GF-D8 (cell line): ENCODE data around the gene LSM14B.
"Not testable (repeated sequence)": the region's sequence is repeated elsewhere in the genome, so short reads cannot be mapped to it uniquely, and the experiment has no call there.

Source experiments
- DNase-seq: peaks from one replicate; lab custom pipeline; 2025; lab: John Stamatoyannopoulos, UW

Gene LSM14B

DNA sequence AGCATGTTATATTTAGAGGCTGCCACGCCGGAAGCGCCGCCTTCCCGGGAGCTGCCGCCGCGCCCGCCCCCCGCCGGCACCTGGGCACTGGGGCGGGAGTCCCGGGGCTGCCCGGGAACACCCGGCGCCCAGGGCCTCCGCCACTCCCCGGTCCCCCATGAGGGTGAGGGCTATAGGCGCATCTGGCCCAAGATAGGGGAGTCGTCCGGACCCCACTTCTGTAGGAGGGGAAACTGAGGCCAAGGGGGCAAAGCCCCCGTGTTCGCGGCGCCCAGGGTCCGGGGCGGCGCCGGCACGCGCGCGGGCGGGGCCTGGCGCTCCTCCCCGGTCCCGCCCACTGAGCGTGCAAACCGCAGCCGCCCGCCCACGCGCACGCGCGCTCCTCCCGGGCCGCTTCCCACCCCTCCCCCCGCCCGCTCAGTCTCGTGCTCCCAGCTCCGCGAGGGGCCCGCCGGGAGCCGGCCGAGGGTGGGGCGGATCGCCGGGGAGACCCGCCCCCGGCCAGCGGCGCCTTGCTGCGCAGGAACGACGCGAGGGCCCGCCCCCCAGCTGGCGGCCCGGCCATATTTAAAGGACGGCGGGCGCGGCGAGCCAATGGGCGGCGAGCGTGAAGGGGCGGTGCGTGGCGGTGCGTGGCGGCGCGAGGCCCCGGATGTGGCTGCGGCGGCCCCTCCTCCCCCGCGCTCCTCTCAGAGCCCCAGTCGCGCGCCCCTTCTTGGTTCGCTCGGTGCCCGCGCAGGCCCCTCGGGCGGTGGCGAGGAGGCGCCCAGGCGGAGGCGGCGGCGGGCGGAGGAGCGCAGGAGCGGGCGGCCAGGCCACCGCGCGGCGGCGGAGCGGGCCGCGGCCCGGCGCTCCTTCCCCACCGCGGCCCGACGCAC, at the start of gene LSM14B:
LSM14B (plus strand) TSS at position 700 of the 878 bp plus-strand sequence. CDS start 192 bp downstream, outside the sequence.
- peak; percentile 87 for DNase-seq

DNA sequence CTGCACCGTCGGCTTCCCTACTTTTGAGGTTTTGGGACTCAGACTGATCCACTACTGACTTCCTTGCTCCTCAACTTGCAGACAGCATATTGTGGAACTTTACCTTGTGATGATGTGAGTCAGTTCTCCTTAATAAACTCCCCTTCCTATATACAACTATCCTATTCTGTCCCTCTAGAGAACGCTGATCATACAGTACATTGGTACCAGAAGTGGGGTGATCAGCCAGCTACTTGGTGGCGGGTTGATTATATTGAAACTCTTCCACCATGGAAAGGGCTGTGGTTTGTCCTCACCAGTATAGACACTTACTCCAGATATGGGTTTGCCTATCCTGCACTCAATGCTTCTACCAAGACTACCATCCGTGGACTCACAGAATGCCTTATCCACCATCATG, 49.0 kb upstream of the LSM14B start:
- DNase-seq: no peak

DNA sequence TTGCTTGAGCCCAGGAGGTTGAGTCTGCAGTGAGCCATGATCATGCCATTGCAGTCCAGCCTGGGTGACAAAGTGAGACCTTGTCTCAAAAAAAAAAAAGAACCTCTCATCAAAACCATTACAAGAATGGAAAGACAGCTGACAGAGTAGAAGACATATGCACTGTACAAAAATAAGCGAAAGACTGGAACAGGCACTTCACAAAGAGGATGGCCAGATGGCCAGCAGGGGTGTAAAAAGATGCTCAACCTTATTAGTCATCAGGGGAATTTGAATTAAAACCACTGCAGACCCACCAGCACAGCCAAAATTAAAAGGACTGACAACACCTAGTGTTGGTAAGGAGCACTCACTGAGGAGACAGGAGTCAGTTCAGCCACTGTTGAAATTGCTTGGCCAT, 43.1 kb upstream of the LSM14B start:
- DNase-seq: no peak

DNA sequence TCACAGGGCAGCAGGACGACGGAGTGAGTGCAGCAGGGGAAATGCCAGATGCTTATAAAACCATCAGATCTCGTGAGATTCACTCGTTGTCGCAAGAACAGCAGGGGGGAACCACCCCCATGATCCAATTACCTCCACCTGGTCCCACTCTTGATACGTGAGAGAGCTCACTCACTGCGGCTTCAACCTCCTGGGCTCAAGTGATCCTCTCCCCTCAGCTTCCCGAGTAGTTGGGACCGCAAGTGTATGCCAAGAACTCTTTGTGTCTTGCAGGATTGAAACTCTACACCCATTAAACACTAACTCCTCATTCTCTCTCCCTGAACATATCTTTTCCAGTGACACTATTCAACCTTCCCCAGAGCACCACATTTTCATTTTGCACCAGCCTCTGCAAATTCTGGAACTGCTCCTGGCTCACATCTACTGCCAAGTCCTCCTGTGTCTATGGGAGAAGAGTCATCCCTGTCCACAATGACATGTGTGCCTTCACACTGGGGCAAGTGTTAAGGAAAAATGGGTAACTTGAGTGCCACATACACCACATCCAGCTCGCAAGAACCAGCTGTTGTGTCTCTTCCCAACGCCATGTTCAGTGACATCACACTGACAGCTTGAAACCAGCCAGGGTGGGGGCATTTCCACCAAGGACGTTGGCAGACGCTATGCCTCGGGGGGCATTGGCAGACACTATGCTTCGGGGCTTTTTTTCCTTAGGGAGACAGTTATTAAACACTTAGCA, 41.9 kb upstream of the LSM14B start:
- DNase-seq: no peak

DNA sequence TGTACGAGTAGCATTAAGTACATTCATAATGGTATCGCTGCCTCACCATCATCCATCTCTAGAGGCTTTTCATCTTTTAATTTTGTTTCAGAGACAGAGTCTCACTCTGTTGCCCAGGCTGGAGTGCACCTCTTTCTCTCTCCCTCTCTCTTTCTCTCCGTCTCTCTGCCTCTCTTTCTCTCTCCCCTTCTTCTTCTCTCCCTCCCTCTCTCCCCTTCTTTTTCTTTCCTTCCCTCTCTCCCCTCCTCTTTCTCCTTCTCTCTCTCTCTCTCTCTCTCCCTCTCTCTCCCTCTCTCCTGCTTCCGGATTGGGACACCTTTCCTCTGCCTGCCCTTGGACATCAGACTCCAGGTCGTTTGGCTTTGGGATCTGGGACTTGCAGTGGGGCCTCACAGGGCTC, 39.0 kb upstream of the LSM14B start:
- no peak for DNase-seq

DNA sequence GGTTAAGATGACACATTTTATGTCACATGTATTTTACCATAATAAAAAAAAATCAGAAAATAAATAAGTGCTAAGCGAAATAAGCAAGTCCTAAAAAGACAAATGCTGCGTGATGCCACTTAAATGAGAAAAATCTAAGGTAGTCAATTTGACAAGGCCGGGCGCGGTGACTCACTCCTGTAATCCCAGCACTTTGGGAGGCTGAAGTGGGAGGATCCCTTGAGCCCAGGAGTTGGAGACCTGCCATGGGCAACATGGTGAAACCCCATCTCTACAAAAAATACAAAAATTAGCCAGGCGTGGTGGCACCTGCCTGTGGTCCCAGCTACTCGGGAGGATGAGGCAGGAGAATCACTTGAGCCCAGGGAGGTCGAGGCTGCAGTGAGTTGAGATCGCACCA, 38.1 kb upstream of the LSM14B start:
- DNase-seq: not testable (repeated sequence)

DNA sequence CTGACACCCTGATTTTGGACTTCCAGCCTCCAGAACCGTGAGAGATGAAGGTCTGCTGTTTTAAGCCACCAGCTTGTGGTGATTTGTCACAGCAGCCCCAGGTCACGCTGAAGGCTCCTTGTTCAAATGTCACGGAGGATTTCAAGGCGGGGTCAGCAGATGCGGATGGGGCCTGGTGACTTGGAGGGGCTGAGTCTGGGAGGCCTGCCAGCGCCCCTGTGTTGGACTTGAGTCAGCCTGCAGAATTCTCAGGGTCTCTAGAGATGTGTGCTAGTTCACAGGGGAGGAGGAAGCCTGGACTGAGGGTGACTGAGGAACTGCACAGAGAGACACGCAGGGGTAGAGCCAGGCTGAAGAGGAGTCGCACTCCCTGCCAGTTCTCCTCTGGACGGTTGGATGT, 37.1 kb upstream of the LSM14B start:
- DNase-seq: no peak

DNA sequence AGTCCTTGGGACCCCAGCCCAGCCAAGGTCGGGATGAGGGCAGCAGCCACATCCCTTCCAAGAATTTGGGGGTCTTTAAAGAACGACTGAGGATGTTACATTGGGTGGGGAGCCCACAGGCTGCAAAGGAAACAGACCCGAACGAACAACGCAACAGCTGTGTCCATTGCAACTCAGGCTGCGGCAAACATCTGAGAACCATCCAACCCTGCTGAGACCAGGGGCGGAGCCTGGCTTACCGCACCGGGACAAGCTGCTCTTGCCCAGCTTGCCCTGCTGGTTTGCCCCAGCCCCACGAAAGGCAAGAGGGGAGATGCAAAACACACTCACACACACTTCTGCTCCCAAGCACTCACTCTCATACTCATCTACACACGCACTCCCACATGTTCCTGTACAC, 35.0 kb upstream of the LSM14B start:
- DNase-seq: no peak

DNA sequence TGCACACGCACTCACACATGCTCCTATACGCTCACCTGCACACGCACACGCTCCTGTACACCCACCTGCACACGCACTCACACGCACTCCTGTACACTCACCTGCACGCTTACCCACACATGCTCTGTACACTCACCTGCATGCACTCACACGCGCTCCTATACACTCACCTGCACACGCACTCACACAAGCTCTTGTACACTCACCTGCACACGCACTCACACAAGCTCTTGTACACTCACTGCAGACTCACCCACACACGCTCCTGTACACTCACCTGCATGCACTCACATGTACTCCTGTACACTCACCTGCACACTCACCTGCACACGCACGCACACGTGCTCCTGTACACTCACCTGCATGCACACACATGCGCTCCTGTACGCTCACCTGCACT, 34.6 kb upstream of the LSM14B start:
- no peak for DNase-seq

DNA sequence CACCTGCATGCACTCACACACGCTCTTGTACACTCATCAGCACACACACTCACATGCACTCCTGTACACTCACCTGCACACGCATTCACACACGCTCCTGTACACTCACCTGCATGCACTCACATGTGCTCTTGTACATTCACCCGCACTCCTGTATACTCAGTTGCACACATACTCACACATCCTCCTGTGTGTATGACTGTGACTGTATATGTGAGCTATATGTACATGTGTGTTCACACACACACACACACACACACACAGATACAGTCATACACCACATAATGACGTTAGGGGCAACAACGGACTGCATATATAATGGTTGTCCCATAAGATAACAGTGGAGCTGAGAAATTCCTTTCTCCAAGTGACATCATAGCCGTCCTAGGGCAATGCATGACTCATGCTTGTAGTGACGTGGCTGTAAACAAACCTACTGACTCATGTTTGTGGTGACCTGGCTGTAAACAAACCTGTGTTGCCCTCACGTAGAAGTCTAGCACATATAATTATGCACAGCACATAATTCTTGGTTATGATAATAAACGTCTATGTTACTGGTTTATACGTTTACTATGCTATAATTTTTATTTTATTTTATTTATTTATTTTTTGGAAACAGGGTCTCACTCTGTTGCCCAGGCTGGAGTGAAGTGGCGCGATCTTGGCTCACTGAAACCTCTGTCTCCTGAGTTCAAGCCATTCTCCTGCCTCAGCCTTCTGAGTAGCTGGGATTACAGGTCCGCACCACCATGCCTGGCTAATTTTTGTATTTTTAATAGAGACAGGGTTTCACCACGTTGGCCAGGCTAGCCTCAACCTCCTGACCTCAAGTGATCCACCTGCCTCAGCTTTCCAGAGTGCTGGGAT, 33.8 kb upstream of the LSM14B start:
- no peak for DNase-seq

DNA sequence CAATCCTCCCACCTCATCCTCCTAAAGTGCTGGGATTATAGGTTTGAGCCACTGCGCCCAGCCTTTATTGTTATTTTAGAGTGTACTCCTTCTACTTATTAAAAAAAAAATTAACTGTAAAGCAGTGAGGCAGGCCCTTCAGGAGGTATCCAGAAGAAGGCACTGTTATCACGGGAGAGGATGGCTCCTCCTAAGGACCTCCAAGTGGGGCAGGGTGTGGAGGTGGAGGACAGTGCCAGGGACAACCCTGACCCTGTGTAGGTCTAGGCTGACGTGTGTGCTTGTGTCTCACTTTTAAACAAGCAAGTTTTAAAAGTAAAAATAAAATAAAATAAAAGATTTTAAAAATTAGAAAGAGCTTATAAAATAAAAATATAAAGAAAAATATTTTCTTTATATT, 32.9 kb upstream of the LSM14B start:
- DNase-seq: no peak

DNA sequence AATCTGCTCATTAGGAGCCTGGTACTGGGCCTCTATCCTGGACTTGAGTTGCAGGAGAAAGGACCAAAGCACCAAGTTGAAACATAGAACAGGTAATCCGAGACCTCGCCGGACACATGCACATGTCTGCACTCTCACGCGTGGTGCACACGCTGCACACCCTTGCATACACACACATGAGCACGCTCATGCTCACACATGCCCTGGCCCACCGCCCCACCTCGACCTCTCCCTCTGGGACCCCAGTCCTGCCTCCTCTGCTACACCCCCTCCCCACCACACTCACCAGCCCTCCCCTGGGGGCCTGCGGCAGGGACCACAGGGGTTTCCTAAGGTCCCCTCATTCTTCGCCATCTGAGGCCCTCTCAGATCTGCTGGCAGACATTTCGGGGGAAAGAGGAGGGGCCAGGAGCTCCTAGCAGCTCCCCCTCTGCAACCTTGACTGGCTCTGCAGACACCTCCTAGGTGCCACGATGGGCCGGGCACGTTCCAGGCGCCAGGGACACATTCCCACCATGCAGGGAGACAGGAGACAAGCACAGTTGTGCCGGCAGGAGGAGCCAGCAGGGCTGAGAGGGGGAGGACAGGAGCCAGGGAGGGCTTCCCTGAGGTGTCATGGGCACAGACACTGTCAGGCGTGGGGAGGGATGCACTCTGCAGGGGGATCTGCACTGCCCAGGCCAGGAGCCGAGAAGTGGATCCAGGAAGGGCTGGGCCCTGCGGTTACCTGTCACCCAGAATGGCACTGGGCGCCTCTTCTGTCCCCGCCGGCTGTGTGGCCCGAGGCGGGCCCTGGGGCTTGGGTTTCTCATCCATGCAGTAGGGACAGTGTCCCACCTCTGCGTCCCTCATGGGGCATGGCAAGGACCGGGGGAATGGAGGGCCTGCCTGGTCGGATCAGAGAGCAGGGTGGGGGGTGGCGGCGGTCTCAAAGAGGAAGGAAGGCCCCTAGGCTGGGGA, 25.6 kb upstream of the LSM14B start:
- DNase-seq: no peak

DNA sequence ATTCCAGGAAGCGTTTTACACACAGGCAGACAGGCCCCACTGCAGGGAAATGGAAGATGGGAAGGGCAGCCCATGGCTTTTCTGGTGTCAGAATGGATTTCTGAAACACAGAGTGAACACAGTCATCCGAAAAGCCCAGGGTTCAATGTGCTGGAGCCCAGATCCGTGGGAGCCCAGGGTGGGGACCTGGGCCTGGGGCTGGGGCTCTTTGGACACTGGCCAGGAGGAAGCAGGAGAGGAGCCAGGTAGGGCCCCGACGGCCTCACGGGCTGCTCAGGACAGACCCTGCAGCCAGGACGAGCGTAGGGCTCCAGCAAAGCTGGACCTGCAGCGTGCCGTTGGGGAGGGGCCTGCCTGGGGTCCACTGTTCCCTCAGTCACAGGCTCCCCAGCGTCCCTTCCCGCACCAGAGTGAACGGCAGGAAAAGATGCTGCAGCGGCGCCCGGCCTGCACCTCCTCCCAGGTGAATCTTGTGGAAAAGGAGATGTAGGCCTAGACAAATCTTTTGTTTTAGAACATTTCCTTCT, 24.3 kb upstream of the LSM14B start:
- no peak for DNase-seq

DNA sequence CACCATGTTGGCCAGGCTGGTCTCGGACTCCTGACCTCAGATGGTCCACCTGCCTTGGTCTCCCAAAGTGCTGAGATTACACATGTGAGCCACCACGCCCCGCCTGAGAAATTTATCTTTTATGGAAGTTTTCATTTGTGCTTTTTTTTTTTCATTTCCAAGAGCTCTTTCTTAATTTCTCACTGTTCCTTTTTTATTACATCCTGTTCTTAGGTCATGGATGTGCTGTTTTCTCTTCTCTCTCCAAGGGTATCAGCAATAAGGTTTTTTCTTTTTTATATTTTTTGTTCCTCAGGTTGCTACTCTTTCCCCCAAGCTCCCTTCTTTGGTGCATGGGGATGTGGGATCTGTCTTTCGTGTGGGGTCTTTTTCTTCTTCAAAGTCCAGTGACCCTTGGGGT, 21.2 kb upstream of the LSM14B start:
- DNase-seq: no peak

DNA sequence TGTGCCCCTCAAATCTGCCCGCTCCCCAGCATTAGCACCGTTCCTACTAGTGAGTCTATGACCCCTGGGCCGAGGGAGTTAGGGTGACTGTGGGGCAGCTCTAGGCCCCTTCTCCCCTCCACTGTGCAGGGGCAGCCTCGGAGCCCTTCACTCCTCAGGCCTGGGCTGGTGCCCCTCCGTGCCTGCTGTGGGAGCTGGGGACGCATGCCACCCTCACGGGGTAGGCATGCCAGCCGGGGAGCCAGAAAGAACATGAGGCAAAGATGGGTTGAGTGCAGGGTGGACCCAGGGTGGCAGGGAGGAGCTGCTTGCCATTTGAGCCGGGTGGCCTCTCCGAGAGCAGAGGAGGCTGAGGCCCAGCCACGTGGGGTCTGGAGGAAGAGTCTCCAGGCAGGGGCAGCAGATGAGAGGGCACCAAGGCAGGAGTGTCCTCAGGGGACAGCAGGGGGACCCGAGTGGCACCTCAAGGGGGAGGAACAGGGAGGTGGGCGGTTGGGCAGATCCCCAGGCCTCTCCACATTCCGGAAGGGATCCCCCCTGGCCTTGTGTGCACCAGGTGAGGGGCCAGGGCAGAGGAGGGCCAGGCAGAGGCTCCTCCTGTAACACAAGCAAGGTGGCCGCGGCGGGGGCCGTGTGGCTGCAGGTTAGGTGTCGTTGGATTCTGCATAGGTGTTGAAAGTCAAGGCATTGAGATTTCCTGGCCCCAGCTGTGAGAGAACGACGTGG, 18.6 kb upstream of the LSM14B start:
- no peak for DNase-seq

DNA sequence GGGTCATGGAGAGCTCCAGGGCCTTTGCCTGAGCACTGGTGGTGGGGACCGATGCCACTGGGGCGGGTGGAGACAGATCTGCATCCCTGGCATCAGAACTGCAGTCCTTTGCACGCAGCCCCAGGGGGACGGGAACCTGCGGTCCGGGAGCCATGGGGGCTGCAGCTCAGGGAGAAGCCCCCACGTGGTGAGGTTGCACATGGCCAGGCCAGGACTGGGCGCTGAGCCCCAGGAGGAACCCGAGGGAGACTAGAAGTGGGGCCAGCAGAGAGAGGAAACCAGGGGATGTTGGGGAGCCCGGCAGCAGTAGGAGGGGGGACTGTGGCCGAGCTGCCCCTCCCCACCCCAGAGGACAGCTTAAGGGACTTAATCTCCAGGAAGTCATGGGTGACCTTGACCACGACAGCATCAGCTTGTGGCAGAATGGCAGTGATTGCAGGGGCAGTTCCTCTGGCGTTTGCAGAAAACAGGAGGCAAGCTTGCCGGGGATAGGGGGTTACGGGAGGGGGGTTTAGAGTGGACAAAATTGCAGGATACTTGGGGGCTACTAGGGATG, 18.0 kb upstream of the LSM14B start:
- DNase-seq: no peak

DNA sequence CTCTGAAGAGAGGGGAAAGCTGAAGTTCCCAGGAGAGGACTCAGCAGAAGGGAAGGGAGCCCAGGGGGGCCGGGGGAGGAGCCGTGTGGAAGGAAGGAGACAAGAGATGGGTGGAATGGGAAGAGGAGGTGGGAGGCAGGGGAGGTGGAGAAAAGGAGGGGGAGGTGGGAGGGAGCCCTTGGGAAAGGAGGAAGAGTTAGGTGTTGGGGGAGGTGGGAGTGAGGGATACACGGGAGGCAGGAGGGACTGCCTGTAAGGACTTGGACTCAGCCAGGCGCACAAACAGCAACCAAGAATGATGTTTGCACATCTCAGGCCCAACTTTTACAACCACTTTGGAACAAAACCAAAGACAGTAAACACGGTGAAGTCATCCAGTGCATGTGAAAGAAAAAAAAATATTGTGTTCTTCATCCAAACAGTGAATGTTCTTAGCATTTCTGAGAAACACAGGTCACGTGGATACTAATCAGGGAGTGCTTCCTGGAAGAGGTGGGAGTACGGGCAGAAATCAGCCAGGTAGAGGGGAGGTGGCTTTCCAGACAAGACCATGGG, 17.4 kb upstream of the LSM14B start:
- DNase-seq: no peak

DNA sequence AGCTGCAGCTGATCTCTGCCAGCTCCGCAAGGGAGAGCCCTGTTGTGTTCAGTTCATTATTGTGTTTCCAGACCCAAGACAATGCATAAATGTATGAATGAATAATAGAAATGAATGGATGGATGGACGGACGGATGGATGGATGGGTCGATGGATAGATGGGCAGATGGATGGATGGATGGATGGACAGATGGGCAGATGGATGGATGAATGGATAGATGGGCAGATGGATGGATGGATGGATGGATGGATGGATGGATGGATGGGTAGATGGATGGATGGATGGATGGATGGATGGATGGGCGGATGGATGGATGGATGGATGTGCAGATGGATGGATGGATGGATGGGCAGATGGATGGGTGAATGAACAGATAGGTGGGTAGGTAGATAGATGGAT, 16.7 kb upstream of the LSM14B start:
- DNase-seq: no peak

DNA sequence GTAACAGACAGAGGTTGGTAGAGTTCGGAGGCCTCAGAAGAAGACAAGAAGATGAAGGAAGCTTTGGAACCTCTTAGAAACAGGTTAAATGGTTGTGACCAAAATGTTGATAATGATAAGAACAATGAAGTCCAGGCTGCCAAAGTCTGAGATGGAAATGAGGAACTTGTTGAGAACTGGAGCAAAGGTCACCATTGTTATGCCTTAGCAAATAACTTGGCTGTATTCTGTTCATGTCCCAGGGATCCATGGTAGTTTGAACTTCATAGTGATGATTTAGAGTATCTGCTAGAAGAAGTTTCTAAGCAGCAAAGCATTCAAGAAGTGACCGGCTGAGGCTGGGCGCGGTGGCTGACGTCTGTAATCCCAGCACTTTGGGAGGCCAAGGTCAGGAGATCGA, 11.1 kb upstream of the LSM14B start:
- DNase-seq: no peak

DNA sequence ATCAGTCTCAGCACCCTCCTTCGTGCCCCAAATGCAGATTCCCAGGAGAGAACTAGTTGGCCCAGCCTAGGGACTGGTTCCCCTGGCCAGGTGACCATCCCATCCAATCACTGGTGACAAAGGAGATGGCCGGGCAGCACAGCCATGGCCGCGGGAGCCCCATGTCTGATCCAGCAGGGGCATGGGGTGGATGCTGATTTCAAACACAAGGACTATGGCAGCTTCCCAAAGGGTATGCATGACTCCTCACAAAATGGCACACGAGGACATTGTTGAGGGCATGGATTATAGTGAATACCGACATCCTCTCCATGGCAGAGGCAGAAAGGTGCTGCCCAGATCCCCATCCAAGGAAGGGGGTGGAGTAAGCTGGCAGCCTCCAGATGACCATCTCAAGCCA, 9.9 kb upstream of the LSM14B start:
- DNase-seq: no peak
